CD4-positive, alpha-beta T cell treated with Interleukin-2 at 100 ng/mL for 4 hours (primary cell): ENCODE data around the gene HK2.

ENCODE experiments used
- DNase-seq: peaks from one replicate; pipeline ENCODE4 v3.0.0-alpha.2; 2020; ENCODE audit warnings: low spot score

The HK2 gene

GRCh38 chr2:74937221-74937880 lies 103.4 kb downstream of the HK2 start:
- DNase-seq, result no peak

GRCh38 chr2:74938264-74938663 lies 104.3 kb downstream of the HK2 start:
- DNase-seq, result no peak

- DNase-seq, result no peak
These were observed 106.2 kb downstream of the HK2 start for GRCh38 chr2:74939919-74940812.

DNA sequence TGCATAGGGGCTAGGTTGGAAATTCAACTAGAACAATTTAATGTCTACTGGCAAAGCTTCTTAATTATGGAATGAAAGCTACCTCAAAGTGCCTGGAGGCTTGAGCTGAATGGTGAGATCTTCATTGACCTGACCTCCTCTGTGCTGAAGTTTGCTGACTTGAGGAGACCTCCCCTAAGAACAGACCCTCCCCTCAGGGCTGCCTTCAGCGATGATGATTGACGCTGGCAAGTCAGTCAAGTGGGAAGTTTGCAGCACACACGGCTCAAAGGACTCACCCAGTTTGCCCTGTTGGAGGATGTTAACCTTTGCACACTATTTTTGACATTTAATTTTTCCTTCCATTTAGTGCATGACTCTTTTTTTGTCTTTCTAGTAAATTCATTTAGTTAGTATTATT lies 107.4 kb downstream of the HK2 start:
- DNase-seq, result no peak

DNA sequence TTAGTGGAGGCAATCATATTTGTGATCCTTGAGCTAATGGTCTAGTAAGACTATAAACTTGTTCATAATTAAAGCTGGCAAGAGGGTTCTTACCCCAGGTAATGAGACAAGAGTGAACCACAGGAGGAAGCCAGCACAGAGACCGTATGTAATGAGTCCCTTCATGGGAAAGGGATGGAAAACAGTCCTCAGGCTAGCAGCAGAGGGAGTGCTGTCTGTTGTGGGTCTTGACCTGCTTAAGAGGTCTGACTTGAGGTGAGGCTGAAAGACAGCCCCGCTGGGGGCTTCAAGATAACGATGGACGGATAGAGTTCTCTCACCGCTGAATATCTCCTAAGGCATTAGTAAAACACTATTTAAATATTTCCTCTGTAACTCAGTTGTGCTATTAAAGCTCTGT lies 108.3 kb downstream of the HK2 start:
- DNase-seq, result no peak
